GM21360 (cell line): ENCODE measurements around the gene LRP10.
"Not testable (repeated sequence)": the region's sequence is repeated elsewhere in the genome, so short reads cannot be mapped to it uniquely, and the experiment has no call there.

Source experiments
- ATAC-seq: cut with Tn5 transposase; IDR thresholded peaks from one replicate; pipeline ENCODE4 v1.9.1; 2021; ENCODE audit warnings: mild to moderate bottlenecking, moderate library complexity; ENCODE audit not compliant: unreplicated experiment

Gene LRP10

DNA sequence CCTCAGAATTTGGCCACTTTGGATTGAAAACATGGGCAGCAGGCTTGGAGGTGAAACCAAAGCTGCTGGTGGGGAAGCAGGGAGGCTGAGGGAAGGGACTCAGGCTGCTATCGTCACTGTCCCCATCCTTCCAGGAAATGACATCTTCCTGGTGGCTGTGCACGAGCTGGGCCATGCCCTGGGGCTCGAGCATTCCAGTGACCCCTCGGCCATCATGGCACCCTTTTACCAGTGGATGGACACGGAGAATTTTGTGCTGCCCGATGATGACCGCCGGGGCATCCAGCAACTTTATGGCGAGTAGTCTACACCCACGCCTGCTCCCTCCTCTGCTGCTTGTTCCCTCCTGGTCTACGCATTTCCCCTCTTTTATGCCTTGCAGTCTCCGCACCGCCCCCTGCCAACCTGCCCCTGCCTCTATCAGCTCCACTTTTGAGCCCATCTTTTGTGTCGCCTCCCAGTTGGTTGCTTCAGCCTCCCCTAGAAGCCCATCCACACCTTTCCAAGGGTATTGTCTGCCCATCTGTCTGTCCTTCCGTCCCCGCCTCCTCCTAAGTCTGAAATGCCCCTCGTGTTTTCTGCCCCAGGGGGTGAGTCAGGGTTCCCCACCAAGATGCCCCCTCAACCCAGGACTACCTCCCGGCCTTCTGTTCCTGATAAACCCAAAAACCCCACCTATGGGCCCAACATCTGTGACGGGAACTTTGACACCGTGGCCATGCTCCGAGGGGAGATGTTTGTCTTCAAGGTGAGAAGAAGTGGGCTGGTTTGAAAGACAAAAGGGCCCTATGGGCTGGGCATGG lies 28.2 kb upstream of the LRP10 start:
- no peak for ATAC-seq

DNA sequence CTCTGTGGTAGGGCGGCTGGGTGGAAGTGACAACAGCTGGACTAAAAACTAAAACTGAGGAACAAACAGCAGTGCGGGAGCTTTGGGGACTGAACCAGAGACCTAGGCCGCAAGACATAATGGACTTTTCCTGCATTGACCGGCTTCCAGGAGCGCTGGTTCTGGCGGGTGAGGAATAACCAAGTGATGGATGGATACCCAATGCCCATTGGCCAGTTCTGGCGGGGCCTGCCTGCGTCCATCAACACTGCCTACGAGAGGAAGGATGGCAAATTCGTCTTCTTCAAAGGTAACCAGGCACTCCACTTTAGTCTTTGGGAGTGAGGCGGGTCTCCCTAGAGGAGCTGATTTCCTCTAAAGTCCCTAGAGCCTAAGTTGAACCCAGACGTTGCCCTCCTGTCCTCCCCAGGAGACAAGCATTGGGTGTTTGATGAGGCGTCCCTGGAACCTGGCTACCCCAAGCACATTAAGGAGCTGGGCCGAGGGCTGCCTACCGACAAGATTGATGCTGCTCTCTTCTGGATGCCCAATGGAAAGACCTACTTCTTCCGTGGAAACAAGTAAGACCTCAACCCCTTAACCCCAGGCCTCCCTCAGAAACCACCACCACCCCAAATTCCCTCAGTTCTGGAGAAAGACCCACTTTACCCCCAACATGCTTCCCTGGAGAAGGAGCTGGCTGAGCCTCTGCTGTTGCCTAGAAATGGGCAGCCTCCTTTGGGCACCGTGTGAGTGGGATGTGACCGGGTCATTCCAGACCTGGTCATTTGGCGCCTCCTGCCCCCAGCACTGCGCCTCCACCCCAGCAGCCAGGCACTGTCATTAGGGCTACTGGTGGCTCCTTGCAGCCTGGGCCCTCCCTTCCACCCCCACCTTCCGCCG lies 27.1 kb upstream of the LRP10 start:
- no peak for ATAC-seq

DNA sequence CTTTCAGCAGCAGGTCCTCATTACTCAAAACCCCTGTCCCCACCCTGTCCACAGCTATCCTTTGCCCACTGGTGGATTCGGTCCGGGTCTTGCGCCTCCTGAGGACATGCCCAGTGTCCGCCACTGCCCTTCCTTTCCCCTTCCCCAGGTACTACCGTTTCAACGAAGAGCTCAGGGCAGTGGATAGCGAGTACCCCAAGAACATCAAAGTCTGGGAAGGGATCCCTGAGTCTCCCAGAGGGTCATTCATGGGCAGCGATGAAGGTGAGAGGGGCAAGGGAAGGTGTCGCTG lies 26.5 kb upstream of the LRP10 start:
- no peak for ATAC-seq

DNA sequence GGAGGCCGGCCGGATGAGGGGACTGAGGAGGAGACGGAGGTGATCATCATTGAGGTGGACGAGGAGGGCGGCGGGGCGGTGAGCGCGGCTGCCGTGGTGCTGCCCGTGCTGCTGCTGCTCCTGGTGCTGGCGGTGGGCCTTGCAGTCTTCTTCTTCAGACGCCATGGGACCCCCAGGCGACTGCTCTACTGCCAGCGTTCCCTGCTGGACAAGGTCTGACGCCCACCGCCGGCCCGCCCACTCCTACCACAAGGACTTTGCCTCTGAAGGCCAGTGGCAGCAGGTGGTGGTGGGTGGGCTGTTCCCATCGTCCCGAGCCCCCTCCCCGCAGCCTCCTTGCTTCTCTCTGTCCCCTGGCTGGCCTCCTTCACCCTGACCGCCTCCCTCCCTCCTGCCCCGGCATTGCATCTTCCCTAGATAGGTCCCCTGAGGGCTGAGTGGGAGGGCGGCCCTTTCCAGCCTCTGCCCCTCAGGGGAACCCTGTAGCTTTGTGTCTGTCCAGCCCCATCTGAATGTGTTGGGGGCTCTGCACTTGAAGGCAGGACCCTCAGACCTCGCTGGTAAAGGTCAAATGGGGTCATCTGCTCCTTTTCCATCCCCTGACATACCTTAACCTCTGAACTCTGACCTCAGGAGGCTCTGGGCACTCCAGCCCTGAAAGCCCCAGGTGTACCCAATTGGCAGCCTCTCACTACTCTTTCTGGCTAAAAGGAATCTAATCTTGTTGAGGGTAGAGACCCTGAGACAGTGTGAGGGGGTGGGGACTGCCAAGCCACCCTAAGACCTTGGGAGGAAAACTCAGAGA lies 25.5 kb upstream of the LRP10 start:
- no peak for ATAC-seq

DNA sequence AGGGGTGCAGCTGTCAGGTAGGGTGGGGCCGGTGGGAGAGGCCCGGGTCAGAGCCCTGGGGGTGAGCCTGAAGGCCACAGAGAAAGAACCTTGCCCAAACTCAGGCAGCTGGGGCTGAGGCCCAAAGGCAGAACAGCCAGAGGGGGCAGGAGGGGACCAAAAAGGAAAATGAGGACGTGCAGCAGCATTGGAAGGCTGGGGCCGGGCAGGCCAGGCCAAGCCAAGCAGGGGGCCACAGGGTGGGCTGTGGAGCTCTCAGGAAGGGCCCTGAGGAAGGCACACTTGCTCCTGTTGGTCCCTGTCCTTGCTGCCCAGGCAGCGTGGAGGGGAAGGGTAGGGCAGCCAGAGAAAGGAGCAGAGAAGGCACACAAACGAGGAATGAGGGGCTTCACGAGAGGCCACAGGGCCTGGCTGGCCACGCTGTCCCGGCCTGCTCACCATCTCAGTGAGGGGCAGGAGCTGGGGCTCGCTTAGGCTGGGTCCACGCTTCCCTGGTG lies 24.7 kb upstream of the LRP10 start:
- no peak for ATAC-seq

DNA sequence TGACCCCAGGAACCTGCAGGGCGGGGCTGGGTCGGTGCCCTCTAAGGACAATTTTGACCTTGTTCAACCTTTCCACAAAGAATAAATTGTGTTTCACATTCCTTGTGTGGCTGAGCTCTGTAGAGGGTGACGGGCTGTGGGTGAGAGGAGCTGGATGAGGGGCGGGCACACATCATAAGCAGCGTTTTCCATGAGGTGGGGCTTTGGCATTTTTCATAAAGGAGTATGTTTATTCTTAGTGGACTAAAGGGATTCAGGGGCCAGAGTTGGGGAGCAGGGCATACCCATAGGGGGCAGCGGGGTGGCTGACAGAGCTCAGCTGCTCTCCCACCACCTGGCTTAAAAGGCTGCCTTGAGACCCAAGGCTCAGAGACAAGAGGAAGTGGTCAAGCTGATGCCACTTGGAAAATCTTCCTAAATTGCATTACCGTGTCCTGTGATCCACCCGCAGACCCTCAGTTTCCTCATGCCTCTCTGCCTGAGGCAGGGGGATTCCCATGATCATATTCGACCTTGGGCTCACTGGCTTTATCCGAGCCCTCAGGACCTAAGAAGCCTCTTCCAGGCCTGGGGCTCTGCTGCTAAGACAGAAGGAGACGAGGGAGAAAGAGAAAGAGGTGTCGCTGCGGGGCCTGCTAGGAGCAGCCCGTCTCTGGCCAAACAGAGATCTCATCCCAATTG lies 23.7 kb upstream of the LRP10 start:
- no peak for ATAC-seq

DNA sequence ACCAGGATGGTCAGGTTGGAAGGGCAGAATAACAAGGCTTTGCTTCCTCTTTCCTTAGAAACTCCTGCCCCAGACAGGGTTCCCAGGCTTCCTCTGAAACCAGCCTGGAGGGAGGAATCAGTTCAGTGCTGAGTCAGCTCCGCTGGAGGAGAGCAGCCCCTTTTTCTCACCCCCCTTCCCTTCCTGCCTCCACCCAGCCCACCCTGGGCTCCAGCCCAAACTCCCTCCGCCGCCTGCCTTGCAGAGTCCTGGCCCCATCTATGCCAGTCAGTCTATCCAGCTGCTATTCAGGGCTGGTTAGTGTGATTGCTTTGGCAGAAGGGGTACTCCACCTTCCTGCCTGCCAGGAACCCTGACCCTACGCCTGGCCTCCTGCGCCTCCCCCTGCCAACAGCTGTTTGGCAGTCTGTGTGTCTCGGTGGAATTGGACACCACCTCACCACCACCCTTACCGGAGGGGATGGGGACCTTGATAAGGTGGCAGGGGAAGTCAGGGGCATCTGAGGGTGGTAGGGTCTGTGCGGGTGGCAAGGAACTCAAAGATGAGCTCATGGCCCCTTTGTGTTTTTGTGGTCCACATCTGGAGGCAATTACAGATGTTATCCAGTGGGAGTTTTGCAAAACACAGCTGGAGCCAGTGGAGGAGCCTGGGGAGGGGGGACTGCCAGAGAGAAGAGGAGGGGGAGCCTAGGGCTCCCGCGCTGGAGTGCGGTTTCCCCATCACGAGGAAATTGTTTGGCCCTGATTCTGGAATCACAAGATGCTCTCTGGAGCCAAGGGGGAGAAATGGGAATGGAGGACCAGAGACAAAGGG lies 23.0 kb upstream of the LRP10 start:
- no peak for ATAC-seq

DNA sequence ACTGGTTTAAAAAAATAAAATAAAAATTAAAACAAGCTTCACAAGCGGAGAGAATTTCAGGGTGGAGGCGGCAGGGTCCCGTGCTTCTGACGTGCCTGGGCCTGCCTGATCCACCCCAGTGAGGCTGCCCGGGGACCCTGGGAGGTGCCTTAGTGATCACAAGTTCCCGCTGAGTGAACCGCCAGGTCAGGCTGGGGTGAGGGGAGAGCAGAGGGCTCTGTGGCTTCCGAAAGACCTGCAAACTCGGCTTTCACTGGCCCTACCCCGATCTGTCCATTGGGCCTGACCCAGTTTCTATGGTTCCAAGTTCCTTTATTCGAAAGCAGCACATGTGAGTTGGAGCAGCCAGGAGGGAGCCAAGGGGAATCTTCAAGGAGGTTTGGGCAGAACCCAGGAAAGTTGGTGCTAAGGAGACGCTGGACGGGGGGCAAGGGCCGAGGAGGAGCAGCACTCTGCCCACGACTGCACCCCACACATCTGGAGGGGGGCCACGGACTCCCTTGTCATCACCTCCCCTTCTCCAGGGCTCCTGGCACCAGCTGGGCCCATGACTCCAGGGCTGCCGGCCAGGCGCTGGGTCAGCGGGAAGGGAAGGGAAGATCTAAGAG lies 22.2 kb upstream of the LRP10 start:
- ATAC-seq, result no peak

DNA sequence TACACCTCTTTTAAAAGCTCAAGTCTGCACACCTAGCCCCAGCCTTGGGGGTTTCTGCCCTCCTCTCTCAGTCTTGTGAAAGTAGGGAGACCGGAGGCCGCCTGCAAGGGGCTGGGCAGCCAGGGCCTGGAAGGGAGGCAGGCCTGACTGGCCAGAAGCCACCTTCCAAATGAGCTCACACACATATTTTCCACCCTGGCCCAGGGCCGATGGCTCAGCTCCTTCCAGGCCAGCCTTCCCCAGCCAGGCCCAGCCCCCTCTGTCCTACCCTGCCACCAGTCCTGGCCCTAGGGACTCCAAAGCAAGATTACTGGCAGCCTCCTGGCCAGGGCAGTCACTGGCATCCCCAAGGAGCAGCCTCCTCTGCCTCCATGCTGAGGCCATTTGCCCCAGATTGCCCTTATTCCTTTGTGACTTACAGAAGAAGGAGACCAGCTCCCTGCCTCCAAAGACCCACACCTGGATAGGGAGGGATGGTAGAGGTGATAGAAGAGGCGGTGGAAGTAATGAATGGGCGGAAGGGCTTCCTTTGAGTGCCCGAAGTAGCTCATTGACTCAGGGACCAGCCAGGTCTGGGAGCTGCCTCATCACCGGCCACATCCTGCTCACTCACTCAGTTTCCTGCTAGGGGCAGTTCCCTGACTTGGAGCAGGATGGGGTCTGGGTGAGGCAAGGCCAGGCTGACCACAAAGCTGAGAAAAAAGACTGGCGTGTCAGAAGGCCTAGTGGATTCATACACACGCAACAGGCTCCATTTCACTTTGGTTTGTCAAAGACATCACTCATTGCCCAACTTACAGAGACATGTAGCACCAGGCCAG lies 20.4 kb upstream of the LRP10 start:
- ATAC-seq, result no peak

DNA sequence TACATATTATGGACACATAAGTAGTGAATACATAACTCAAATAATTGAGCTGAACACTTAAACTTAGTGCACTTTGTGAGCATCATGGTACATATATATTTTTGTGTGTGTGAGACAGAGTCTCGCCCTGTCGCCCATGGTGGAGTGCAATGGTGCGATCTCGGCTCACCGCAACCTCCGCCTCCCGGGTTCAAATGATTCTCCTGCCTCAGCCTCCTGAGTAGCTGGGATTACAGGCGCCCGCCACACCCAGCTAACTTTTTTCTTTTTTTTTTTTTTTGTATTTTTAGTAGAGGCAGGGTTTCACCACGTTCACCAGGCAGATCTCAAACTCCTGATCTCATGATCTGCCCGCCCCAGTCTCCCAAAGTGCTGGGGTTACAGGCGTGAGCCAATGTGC lies 19.4 kb upstream of the LRP10 start:
- ATAC-seq, result not testable (repeated sequence)

DNA sequence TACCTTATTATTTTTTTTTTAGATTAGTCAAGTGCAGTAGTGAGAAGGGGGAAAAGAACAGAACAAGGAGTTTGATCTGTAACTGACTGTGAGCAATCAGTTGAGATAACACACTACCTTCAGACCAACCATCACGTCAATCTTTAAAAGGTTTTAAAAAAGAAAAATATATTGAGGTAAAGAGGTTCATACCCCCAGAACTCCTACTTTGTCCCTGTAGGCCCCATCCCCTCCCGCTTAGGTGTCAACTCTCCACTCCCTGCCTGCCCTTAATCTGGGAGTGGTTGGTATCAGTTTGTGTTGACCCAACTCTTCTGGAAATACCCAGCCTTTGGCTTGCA lies 19.0 kb upstream of the LRP10 start:
- no peak for ATAC-seq

DNA sequence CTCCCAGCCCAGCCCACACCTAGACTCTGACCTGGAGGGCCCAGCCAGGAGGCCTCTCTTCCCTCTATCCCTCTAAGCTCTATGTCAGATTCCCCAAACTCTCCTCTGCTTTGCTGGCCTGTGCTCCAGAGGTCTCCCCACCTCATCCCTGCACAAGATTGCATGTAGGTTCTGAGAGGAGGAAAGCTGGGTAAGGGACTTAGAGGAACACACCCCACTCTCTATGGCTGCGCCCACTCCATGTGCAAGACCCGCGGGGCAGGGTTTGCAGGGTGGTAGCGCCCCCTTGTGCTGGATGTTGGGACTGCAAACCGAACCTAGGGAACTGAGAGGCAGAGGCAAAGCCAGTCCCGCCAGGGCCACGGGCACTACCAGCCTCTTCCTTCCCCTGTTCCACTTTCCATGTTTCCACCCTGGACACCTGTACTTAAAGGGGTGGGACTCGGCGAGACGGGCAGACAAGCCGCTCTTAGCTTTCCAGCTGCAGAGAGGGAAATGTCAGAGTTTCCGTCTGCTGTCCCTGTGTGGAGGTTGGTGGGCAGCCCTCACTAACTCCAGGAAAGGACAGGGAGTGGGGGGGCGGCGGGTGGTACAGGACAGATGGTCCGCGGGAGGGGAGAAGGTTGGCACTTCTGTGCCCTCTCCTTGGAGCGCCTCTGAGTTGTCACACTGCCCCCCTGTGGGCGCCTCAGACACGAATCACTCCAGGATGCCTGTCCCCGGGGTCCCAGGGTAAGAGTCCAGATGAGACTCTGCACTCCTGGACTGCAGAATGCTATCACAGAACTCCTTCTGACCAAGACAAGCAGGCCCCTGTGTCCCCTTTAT lies 18.4 kb upstream of the LRP10 start:
- peak; percentile 77 for ATAC-seq

DNA sequence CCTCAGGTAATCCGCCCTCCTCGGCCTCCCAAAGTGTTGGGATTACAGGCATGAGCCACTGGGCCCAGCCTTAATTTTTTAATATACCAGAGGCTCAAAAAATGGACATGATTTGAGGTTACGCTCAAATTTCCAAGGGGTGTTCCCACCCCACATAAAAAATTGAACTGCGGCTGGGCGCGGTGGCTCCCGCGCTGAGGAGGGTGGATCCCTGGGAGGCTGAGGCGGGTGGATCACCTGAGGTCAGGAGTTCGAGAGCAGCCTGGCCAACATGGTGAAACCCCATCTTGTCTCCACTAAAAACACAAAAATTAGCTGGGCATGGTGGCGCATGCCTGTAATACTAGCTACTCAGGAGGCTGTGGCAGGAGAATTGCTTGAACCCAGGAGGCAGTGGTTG lies 17.2 kb upstream of the LRP10 start:
- not testable (repeated sequence) for ATAC-seq

DNA sequence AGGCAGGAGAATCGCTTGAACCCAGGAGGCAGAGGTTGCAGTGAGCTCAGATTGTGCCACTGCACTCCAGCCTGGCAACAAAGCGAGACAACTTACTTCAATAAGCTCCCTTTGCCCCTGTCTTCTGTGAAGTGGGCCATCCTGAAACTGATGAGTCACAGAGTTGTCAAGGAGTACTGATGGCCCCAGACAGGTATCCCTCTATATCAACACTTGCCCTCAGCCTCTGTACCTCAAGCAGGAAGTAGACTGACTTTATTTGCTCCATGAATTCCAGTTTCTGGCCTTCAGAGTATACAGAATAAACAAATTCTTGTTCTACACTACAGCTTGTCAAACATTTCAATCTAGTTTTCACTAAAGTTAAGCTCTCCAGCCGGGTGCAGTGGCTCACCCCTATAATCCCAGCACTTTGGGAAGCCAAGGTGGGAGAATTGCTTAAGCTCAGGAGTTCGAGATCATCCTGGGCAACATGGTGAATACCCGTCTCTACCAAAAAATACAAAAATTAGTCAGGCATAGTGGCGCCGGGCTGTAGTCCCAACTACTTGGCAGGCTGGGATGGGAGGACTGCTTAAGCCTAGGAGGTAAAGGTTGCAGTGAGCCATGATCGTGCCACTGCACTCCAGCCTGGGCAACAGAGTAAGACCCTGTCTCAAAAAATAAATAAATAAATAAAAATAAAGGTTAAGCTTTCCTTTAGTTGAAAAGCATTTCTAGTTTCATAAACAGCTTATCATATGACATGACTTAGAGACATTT lies 16.4 kb upstream of the LRP10 start:
- ATAC-seq, result no peak

DNA sequence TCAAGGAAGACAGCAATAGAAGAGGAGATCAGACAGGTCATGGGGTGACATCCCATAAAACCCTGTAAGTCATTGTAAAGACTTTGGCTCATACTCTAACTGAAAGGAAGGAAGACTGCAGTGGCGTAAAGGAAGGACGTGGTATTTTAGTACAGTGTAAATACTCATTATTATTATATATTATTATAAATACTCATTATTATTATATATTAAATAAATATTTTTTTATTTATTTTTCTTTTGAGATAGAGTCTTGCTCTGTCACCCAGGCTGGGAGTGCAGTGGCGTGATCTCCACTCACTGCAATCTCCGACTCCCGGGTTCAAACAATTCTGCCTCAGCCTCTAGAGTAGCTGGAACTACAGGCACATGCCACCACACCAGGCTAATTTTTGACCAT lies 15.1 kb upstream of the LRP10 start:
- ATAC-seq, result no peak

DNA sequence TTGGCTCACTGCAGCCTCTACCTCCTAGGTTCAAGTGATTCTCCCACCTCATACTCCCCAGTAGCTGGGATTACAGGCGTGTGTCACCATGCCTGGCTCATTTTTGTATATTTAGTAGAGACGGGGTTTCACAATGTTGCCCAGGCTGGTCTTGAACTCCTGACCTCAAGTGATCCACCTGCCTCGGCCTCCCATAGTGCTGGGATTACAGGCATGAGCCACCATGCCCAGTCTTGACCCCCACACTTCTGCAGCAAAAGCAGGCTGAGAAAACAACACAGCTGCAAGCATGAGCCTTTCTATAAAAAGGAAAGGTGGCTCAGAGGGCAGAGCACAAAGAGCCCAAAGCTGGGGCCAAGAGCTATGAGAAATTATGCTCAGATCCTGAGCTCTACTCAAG lies 11.2 kb upstream of the LRP10 start:
- ATAC-seq, result not testable (repeated sequence)

DNA sequence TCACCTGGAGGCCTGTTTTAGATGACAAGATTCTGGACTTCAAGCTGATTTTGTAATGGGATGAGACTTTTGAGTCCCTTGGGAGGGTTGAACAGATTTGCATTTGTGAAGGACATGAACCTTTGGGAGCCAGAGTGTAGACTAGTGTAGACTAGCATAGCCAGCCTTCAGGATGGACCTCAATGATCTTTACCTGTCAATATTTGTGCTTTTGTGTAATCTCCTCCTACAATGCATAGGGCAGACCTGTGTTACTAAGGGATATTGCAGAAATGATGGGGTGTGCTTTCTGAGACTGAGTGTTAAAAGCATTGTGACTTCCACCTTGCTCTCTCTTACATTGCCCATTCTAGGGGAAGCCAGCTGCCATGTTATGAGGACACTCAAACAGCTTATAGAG lies 9.9 kb upstream of the LRP10 start:
- ATAC-seq, result no peak
